WTC11 (cell line): ENCODE data around the gene TNRC18. TPM values are rescaled to one million over a fixed set of nuclear protein-coding genes. Genes with fewer than 3 reads are reported as not detected.
"Not testable (repeated sequence)": the region's sequence is repeated elsewhere in the genome, so short reads cannot be mapped to it uniquely, and the experiment has no call there.

Source experiments
- ATAC-seq: fragments of 200-7000 bp; cut with Tn5 transposase; 2 replicates; pipeline ENCODE4 v1.10.0; 2021; ENCODE audit warnings: mild to moderate bottlenecking, moderate library complexity
- CTCF ChIA-PET: fragments of 300-600 bp; sonication (Branson Sonifier 250); formaldehyde crosslinking; loops from one replicate; lab custom pipeline; 2021; ENCODE audit warnings: antibody characterized with exemption; lab: Charles Lee
- POLR2A ChIA-PET: fragments of 350-600 bp; sonication (Branson Sonifier 250); formaldehyde crosslinking; loops from one replicate; lab custom pipeline; 2021; ENCODE audit warnings: antibody characterized with exemption; lab: Charles Lee
- DNase-seq: peaks from one replicate; pipeline ENCODE4 v3.0.0; 2021; ENCODE audit warnings: low spot score
- H3K27ac Mint-ChIP-seq: 2 replicates; pipeline ENCODE4 v1.8.0; 2021; ENCODE audit warnings: mixed read lengths
- H3K27me3 Mint-ChIP-seq: 2 replicates; pipeline ENCODE4 v1.8.0; 2021; ENCODE audit warnings: low read depth, mild to moderate bottlenecking, moderate library complexity, mixed read lengths
- H3K36me3 Mint-ChIP-seq: 2 replicates; pipeline ENCODE4 v1.8.0; 2021; ENCODE audit warnings: mixed read lengths
- H3K4me1 Mint-ChIP-seq: 2 replicates; pipeline ENCODE4 v1.8.0; 2022; ENCODE audit warnings: mixed read lengths
- H3K4me3 Mint-ChIP-seq: 2 replicates; pipeline ENCODE4 v1.8.0; 2021; ENCODE audit warnings: mild to moderate bottlenecking, moderate library complexity, mixed read lengths
- H3K9me3 Mint-ChIP-seq: 2 replicates; pipeline ENCODE4 v1.8.0; 2021; ENCODE audit warnings: mixed read lengths
- AFF4 ChIP-seq: sonication (generic); formaldehyde crosslinking; IDR thresholded peaks from 2 replicates; pipeline ENCODE4 v1.8.1; 2023; ENCODE audit warnings: mild to moderate bottlenecking, missing genetic modification reagents, borderline replicate concordance
- ARID4B ChIP-seq: sonication (generic); formaldehyde crosslinking; IDR thresholded peaks from 2 replicates; pipeline ENCODE4 v1.8.0; 2023; ENCODE audit warnings: missing genetic modification reagents, mild to moderate bottlenecking, borderline replicate concordance
- ATF1 ChIP-seq: sonication (generic); formaldehyde crosslinking; IDR thresholded peaks from 2 replicates; pipeline ENCODE4 v1.8.1; 2023; ENCODE audit warnings: mild to moderate bottlenecking, moderate library complexity, missing genetic modification reagents
- EMX1 ChIP-seq: fragments of 250-450 bp; sonication (Bioruptor Pico); IDR thresholded peaks from 2 replicates; pipeline ENCODE4 v1.8.0; 2021; ENCODE audit warnings: mild to moderate bottlenecking
- FOXK1 ChIP-seq: sonication (generic); formaldehyde crosslinking; IDR thresholded peaks from 2 replicates; pipeline ENCODE4 v1.8.0; 2022; ENCODE audit warnings: mild to moderate bottlenecking, moderate library complexity, missing genetic modification reagents
- JUN ChIP-seq: sonication (generic); formaldehyde crosslinking; IDR thresholded peaks from 2 replicates; pipeline ENCODE4 v1.8.0; 2023; ENCODE audit warnings: mild to moderate bottlenecking, missing genetic modification reagents
- MLX ChIP-seq: sonication (generic); formaldehyde crosslinking; IDR thresholded peaks from 2 replicates; pipeline ENCODE4 v1.8.1; 2023; ENCODE audit warnings: mild to moderate bottlenecking, missing genetic modification reagents, moderate library complexity
- NFE2L1 ChIP-seq: sonication (generic); formaldehyde crosslinking; IDR thresholded peaks from 2 replicates; pipeline ENCODE4 v1.8.1; 2023; ENCODE audit warnings: missing genetic modification reagents
- PRDM15 ChIP-seq: sonication (generic); formaldehyde crosslinking; IDR thresholded peaks from 2 replicates; pipeline ENCODE4 v1.8.0; 2022; ENCODE audit warnings: missing genetic modification reagents
- USF1 ChIP-seq: sonication (generic); formaldehyde crosslinking; IDR thresholded peaks from 2 replicates; pipeline ENCODE4 v1.8.0; 2022; ENCODE audit warnings: mild to moderate bottlenecking, missing genetic modification reagents
- ZNF121 ChIP-seq: sonication (generic); formaldehyde crosslinking; IDR thresholded peaks from 2 replicates; pipeline ENCODE4 v1.8.0; 2023; ENCODE audit warnings: missing genetic modification reagents
- ZNF138 ChIP-seq: sonication (generic); formaldehyde crosslinking; conservative IDR thresholded peaks from 2 replicates; pipeline ENCODE4 v1.8.1; 2022; ENCODE audit warnings: mild to moderate bottlenecking, moderate library complexity, missing genetic modification reagents
- ZNF232 ChIP-seq: sonication (generic); formaldehyde crosslinking; IDR thresholded peaks from 2 replicates; pipeline ENCODE4 v1.8.0; 2022; ENCODE audit warnings: mild to moderate bottlenecking, missing genetic modification reagents
- ZNF263 ChIP-seq: sonication (generic); formaldehyde crosslinking; IDR thresholded peaks from 2 replicates; pipeline ENCODE4 v1.8.1; 2022; ENCODE audit warnings: low read depth, mild to moderate bottlenecking, moderate library complexity, missing genetic modification reagents
- ZNF532 ChIP-seq: fragments of 250-450 bp; sonication (Bioruptor Pico); IDR thresholded peaks from 2 replicates; pipeline ENCODE4 v1.9.0; 2021; ENCODE audit warnings: mild to moderate bottlenecking, borderline replicate concordance
- total RNA-seq: library from RNA; stranded (reverse); gene quantifications from 3 replicates; pipeline ENCODE4 v1.2.3, GENCODE V29; 2021

Gene TNRC18
- total RNA-seq, 1 experiment from 2014 or later, result 55.0 TPM

DNA sequence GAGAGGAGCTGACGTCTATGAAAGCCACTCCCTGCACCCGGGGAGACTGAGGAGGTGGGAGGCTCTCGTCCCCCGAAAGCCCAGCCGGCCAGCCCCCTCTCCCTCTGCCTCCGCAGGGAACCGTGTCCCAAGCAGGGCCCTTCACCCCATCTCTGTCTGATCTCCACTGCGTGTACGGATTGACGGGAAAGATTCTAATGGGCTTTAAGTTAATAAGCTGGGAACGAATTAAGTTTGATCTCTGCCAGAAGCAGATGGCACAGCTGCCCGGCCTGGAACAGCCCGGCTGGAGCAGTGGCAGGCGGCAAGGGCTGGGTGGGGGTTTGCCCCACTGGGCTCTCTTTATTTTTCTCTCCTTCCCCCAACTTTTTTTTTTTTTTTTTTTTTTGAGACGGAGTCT is 147.0 kb downstream of the TNRC18 start (continued):
- TF ChIP-seq MLX (CRISPR knock-in tag) (no peak), PRDM15 (no peak), NFE2L1 (CRISPR knock-in tag) (no peak), AFF4 (CRISPR knock-in tag) (no peak), USF1 (CRISPR knock-in tag) (no peak), ZNF232 (no peak), ZNF263 (CRISPR knock-in tag) (no peak), ZNF121 (no peak), ZNF138 (CRISPR knock-in tag) (no peak), ATF1 (CRISPR knock-in tag) (no peak), ZNF532 (no peak), FOXK1 (CRISPR knock-in tag) (no peak), ARID4B (no peak), EMX1 (CRISPR knock-in tag) (no peak), JUN (no peak)

GRCh38 chr7:5276123-5276522 is 147.5 kb downstream of the TNRC18 start:
- H3K27ac Mint-ChIP-seq, H3K4me1 Mint-ChIP-seq, H3K9me3 Mint-ChIP-seq, POLR2A ChIA-PET, ATAC-seq, H3K36me3 Mint-ChIP-seq, DNase-seq, H3K4me3 Mint-ChIP-seq, H3K27me3 Mint-ChIP-seq: not testable (repeated sequence)
- CTCF ChIA-PET, result interaction anchor here (1.5 kb wide), 1 partner anchor 35 kb away, joined by 3 read pairs; no protein-coding TSS in a partner anchor

- H3K9me3 Mint-ChIP-seq, H3K36me3 Mint-ChIP-seq, POLR2A ChIA-PET, H3K4me1 Mint-ChIP-seq, DNase-seq, H3K4me3 Mint-ChIP-seq, ATAC-seq, H3K27me3 Mint-ChIP-seq, H3K27ac Mint-ChIP-seq: not testable (repeated sequence)
- CTCF ChIA-PET, result interaction anchor here (1.5 kb wide), 1 partner anchor 35 kb away, joined by 3 read pairs; no protein-coding TSS in a partner anchor
Observed at GRCh38 chr7:5275510-5275909, 148.1 kb downstream of the TNRC18 start.
